ENCODE data around the gene CEP70. TPM values are rescaled to one million over a fixed set of nuclear protein-coding genes. Genes with fewer than 3 reads are reported as not detected.

Gene CEP70
- total RNA-seq, 1 donor from 2014 or later, result 23.5 TPM

DNA sequence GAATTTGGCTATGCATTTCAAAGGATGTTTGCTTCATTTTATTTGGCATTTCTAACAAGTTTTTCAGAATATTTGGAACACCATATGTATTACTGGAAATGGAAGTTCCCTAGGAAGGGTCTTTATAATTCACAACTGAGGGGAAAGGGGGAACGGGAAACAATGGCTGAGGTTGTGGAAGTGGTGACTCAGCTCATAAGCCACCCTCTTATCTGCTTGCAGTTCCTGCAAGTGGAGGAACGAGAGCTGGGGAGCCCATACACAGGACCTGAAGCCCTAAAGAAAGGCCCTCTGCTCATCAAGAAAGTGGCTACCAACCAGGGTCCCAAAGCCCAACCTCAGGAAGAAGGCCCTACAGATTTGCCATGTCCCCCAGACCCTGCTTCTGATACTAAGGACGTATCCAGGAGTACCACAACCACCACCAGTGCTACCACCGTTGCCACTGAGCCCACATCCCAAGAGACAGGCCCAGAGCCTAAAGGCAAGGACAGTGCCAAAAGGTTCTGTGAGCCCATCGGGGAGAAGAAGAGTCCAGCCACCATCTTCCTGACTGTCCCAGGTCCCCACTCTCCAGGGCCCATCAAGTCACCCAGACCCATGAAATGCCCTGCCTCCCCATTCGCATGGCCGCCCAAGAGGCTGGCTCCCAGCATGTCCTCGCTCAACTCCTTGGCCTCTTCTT, 121.8 kb downstream of the CEP70 start:
- no peak for DNase-seq (ENCODE audit: low read depth, low spot score)

DNA sequence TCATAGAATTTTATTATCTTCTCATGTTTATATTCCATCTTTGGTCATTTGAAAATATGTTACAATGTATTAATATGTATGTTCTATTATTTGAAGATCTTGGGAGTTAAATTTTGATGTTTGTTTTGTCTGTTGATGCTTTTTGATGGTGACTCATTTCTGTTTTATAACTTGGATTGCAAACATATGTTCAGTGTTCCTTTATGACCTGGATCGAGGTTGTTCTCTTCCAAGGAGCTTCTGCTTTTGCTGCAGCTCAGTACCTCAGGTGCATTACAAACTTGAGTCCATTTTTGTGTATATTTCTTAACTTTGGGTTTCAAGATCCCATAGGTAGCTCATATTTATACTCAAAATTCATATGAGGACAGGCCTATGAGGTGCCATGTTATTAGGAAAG, 122.6 kb downstream of the CEP70 start:
- Mint-ChIP-seq H3K4me1 (no peaks in the 10 kb centered on the region), H3K27me3 (ENCODE audit: low read depth) (peaks cover 1% of the 10 kb centered on the region), H3K9me3 (no peaks in the 10 kb centered on the region), H3K4me3 (no peak overlapping the region), H3K27ac (ENCODE audit: unreplicated experiment) (no peak overlapping the region), H3K36me3 (ENCODE audit: low read depth) (no peaks in the 10 kb centered on the region)
- DNase-seq (ENCODE audit: low read depth, low spot score), result no peak
- TF ChIP-seq, protein P1, sequence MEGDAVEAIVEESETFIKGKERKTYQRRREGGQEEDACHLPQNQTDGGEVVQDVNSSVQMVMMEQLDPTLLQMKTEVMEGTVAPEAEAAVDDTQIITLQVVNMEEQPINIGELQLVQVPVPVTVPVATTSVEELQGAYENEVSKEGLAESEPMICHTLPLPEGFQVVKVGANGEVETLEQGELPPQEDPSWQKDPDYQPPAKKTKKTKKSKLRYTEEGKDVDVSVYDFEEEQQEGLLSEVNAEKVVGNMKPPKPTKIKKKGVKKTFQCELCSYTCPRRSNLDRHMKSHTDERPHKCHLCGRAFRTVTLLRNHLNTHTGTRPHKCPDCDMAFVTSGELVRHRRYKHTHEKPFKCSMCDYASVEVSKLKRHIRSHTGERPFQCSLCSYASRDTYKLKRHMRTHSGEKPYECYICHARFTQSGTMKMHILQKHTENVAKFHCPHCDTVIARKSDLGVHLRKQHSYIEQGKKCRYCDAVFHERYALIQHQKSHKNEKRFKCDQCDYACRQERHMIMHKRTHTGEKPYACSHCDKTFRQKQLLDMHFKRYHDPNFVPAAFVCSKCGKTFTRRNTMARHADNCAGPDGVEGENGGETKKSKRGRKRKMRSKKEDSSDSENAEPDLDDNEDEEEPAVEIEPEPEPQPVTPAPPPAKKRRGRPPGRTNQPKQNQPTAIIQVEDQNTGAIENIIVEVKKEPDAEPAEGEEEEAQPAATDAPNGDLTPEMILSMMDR (conservative IDR thresholded peaks at IDR 0.05), result no peak

More for the DNA sequence above, 121.8 kb downstream of the CEP70 start:
- H3K36me3 Mint-ChIP-seq (ENCODE audit: low read depth), result no peaks in the 10 kb centered on the region
- H3K27ac Mint-ChIP-seq (ENCODE audit: unreplicated experiment), result no peak overlapping the region
- TF ChIP-seq, protein P1 (conservative IDR thresholded peaks at IDR 0.05), result no peak
- no peaks in the 10 kb centered on the region for H3K9me3 Mint-ChIP-seq
- H3K27me3 Mint-ChIP-seq (ENCODE audit: low read depth), result no peaks in the 10 kb centered on the region
- no peaks in the 10 kb centered on the region for H3K4me1 Mint-ChIP-seq
- no peak overlapping the region for H3K4me3 Mint-ChIP-seq

DNA sequence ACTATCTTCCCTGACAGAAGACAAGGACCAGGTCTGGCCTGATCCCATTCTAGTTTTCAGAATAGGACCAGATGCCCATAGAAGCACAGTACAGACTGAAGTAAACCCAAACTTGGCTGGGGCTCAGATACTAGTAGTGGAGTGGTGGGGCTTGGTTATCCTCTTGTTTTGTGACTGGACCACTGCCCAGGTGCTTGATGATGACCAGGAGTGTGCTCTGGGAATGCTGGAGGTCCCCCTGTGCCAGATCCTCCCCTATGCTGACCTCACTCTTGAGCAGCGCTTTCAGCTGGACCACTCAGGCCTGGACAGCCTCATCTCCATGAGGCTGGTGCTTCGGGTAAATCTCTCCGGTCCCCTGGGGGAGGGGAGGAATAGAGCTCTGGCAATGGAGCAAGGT, 123.4 kb downstream of the CEP70 start:
- Mint-ChIP-seq H3K4me3 (no peak overlapping the region), H3K36me3 (ENCODE audit: low read depth) (no peaks in the 10 kb centered on the region), H3K4me1 (no peaks in the 10 kb centered on the region), H3K27me3 (ENCODE audit: low read depth) (peaks cover 2% of the 10 kb centered on the region), H3K9me3 (no peaks in the 10 kb centered on the region), H3K27ac (ENCODE audit: unreplicated experiment) (no peak overlapping the region)
- DNase-seq (ENCODE audit: low read depth, low spot score), result no peak
- TF ChIP-seq, protein P1 (conservative IDR thresholded peaks at IDR 0.05), result no peak

DNA sequence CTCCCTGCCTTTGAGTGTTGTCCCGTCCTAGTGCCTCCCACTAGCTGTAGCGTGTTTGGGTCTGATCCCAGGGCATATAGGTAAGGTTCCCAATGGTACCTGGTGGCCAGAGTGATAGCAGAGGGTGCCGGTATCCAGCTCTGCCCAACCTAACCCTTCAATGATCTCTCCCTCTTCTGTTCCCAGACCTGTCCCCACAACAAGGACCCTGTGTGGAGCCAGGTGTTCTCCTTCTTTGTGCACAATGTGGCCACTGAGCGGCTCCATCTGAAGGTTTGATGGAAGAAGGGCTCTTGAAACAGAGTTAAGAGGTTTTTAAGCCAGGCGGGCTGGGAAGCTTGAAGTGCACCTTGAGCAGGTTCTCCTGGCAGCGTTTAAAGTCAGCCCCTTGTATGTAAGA, 124.2 kb downstream of the CEP70 start:
- TF ChIP-seq, protein P1 (conservative IDR thresholded peaks at IDR 0.05), result no peak
- Mint-ChIP-seq H3K9me3 (no peaks in the 10 kb centered on the region), H3K27ac (ENCODE audit: unreplicated experiment) (no peak overlapping the region), H3K4me1 (no peaks in the 10 kb centered on the region), H3K27me3 (ENCODE audit: low read depth) (peaks cover 2% of the 10 kb centered on the region), H3K4me3 (no peak overlapping the region), H3K36me3 (ENCODE audit: low read depth) (no peaks in the 10 kb centered on the region)
- no peak for DNase-seq (ENCODE audit: low read depth, low spot score)

DNA sequence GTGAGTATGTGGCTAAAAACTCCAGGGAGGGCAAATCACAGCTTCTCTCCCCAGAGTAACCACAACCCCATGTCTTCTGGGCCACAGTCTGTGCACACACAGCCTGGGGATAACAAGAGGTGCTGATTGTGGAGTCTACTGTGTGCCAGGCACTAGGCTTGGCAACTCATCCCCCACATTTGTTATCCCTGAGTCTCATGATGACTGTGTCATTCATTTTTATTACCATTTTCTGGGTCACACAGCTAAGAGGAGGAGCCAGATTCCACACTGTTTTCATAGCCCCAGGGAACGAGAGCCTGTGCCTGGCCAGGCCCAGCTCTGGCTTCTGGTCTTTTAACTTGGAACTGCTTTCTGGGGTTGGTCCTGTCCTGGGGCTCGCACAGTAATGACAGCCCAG, 125.2 kb downstream of the CEP70 start:
- no peak for DNase-seq (ENCODE audit: low read depth, low spot score)
- TF ChIP-seq, protein P1 (conservative IDR thresholded peaks at IDR 0.05), result no peak
- H3K27me3 Mint-ChIP-seq (ENCODE audit: low read depth), result peaks cover 2% of the 10 kb centered on the region
- H3K9me3 Mint-ChIP-seq, result no peaks in the 10 kb centered on the region
- H3K27ac Mint-ChIP-seq (ENCODE audit: unreplicated experiment), result no peak overlapping the region
- no peaks in the 10 kb centered on the region for H3K4me1 Mint-ChIP-seq
- H3K4me3 Mint-ChIP-seq, result no peak overlapping the region
- H3K36me3 Mint-ChIP-seq (ENCODE audit: low read depth), result no peaks in the 10 kb centered on the region
